ENCODE results near the gene COPG2. TPM values are rescaled to one million over a fixed set of nuclear protein-coding genes. Genes with fewer than 3 reads are reported as not detected.
"Not testable (repeated sequence)": the region's sequence is repeated elsewhere in the genome, so short reads cannot be mapped to it uniquely, and the experiment has no call there.

The COPG2 gene
- total RNA-seq, 1 donor from 2014 or later: 167 TPM

DNA sequence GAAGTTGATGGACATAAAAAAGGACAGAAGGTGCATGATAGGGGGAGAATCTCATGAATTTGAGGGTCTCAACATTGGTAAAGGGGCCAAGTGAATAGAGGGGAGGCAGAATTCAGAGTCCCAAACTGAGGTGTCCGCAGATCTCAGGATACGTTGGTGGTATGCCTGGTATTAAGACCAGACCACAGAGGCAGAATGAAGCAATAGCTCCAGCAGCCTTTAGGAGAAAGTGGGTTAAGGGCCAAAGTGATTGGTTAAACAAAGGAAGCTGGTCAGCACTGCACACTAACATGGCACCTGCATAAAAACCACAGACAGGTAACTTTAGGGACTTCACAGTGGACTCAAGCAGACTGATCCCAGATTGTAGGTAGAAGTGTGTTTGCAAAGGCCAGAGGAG, 139.1 kb downstream of the COPG2 start:
- Histone ChIP-seq H3K27me3 (no peaks in the 10 kb centered on the region), H4K20me1 (ENCODE audit: low read depth) (no peaks in the 10 kb centered on the region), H3K9ac (no peak overlapping the region), H3K36me3 (no peaks in the 10 kb centered on the region), H3K27ac (no peak overlapping the region), H2AFZ (replicated peaks) (no peak overlapping the region), H3K4me3 (no peak overlapping the region), H3K4me1 (no peaks in the 10 kb centered on the region), H3F3A (ENCODE audit: low read depth) (no peaks in the 10 kb centered on the region), H3K4me2 (no peak overlapping the region), H3K79me2 (ENCODE audit: low read depth) (no peaks in the 10 kb centered on the region), H3K9me3 (ENCODE audit: low read depth) (no peaks in the 10 kb centered on the region)
- H3K36me3 Mint-ChIP-seq: peaks cover 22% of the 10 kb centered on the region
- no peak for TF ChIP-seq EZH2 (IDR thresholded peaks at IDR 0.05)
- TF ChIP-seq, protein P1, sequence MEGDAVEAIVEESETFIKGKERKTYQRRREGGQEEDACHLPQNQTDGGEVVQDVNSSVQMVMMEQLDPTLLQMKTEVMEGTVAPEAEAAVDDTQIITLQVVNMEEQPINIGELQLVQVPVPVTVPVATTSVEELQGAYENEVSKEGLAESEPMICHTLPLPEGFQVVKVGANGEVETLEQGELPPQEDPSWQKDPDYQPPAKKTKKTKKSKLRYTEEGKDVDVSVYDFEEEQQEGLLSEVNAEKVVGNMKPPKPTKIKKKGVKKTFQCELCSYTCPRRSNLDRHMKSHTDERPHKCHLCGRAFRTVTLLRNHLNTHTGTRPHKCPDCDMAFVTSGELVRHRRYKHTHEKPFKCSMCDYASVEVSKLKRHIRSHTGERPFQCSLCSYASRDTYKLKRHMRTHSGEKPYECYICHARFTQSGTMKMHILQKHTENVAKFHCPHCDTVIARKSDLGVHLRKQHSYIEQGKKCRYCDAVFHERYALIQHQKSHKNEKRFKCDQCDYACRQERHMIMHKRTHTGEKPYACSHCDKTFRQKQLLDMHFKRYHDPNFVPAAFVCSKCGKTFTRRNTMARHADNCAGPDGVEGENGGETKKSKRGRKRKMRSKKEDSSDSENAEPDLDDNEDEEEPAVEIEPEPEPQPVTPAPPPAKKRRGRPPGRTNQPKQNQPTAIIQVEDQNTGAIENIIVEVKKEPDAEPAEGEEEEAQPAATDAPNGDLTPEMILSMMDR (IDR thresholded peaks at IDR 0.05): no peak
- no peak for TF ChIP-seq EZH2phosphoT487 (IDR thresholded peaks at IDR 0.05)
- DNase-seq (ENCODE audit: low spot score): no peak
- H3K4me3 Mint-ChIP-seq: no peak overlapping the region
- H3K27ac Mint-ChIP-seq: no peak overlapping the region
- no peaks in the 10 kb centered on the region for H3K4me1 Mint-ChIP-seq
- no peaks in the 10 kb centered on the region for H3K9me3 Mint-ChIP-seq
- peaks cover 8% of the 10 kb centered on the region for H3K27me3 Mint-ChIP-seq (ENCODE audit: insufficient read depth, low read depth)

- H3K9ac ChIP-seq; H3K36me3 ChIP-seq; H3K9me3 ChIP-seq (ENCODE audit: low read depth); DNase-seq (ENCODE audit: low spot score); H3K27ac ChIP-seq; H4K20me1 ChIP-seq (ENCODE audit: low read depth); H3K79me2 ChIP-seq (ENCODE audit: low read depth); H3F3A ChIP-seq (ENCODE audit: low read depth); H3K9me3 Mint-ChIP-seq; H3K27me3 ChIP-seq; H3K4me3 Mint-ChIP-seq; H3K4me1 ChIP-seq; H3K4me3 ChIP-seq; H3K4me2 ChIP-seq; H3K27ac Mint-ChIP-seq; H3K4me1 Mint-ChIP-seq; H2AFZ ChIP-seq (replicated peaks); H3K27me3 Mint-ChIP-seq (ENCODE audit: insufficient read depth, low read depth): not testable (repeated sequence)
- H3K36me3 Mint-ChIP-seq: peaks cover 22% of the 10 kb centered on the region
Measured at GRCh38 chr7:130527752-130528355, 140.7 kb downstream of the COPG2 start.

GRCh38 chr7:130524628-130525027, 143.9 kb downstream of the COPG2 start:
- no peaks in the 10 kb centered on the region for H3K4me1 Mint-ChIP-seq
- peaks cover 5% of the 10 kb centered on the region for H3K27me3 Mint-ChIP-seq (ENCODE audit: insufficient read depth, low read depth)
- H3K4me3 Mint-ChIP-seq: no peak overlapping the region
- DNase-seq (ENCODE audit: low spot score): no peak
- Histone ChIP-seq H3F3A (ENCODE audit: low read depth) (no peaks in the 10 kb centered on the region), H3K4me2 (no peak overlapping the region), H3K9ac (no peak overlapping the region), H3K4me1 (no peaks in the 10 kb centered on the region), H3K27me3 (no peaks in the 10 kb centered on the region), H3K9me3 (ENCODE audit: low read depth) (no peaks in the 10 kb centered on the region), H3K36me3 (no peaks in the 10 kb centered on the region), H3K27ac (no peak overlapping the region), H2AFZ (replicated peaks) (no peak overlapping the region), H3K4me3 (no peak overlapping the region), H4K20me1 (ENCODE audit: low read depth) (no peaks in the 10 kb centered on the region), H3K79me2 (ENCODE audit: low read depth) (no peaks in the 10 kb centered on the region)
- H3K36me3 Mint-ChIP-seq: peaks cover 8% of the 10 kb centered on the region
- H3K9me3 Mint-ChIP-seq: no peaks in the 10 kb centered on the region
- no peak for TF ChIP-seq EZH2phosphoT487 (IDR thresholded peaks at IDR 0.05)
- TF ChIP-seq, protein P1 (IDR thresholded peaks at IDR 0.05): no peak
- TF ChIP-seq EZH2 (IDR thresholded peaks at IDR 0.05): no peak
- H3K27ac Mint-ChIP-seq: no peak overlapping the region

GRCh38 chr7:130523519-130524125, 144.9 kb downstream of the COPG2 start:
- DNase-seq (ENCODE audit: low spot score); H3K9me3 ChIP-seq (ENCODE audit: low read depth); H3K9me3 Mint-ChIP-seq; H3K9ac ChIP-seq; H3K27me3 ChIP-seq; H3K27ac ChIP-seq; H3K27ac Mint-ChIP-seq; H2AFZ ChIP-seq (replicated peaks); H3F3A ChIP-seq (ENCODE audit: low read depth); H3K4me1 ChIP-seq; H3K4me2 ChIP-seq; H3K4me3 ChIP-seq; H4K20me1 ChIP-seq (ENCODE audit: low read depth); H3K4me1 Mint-ChIP-seq; H3K36me3 Mint-ChIP-seq; H3K79me2 ChIP-seq (ENCODE audit: low read depth); H3K36me3 ChIP-seq; H3K27me3 Mint-ChIP-seq (ENCODE audit: insufficient read depth, low read depth); H3K4me3 Mint-ChIP-seq: not testable (repeated sequence)
